Psoas muscle (tissue), 8 donors: ENCODE measurements around the gene MCOLN2. TPM values are rescaled to one million over a fixed set of nuclear protein-coding genes. Genes with fewer than 3 reads are reported as not detected.

ENCODE experiments used
- ATAC-seq, 4 donors: fragments of 200-7000 bp; cut with Tn5 transposase; one replicate each; pipeline ENCODE4 v1.9.1; 2020; ENCODE audit warnings: moderate library complexity in 3 of 4, mild to moderate bottlenecking in 2 of 4
- DNase-seq, 2 donors: peaks; one replicate each; pipeline ENCODE4 v3.0.0-alpha.2; 2020
- H3K27ac ChIP-seq: fragments of 200-600 bp; one replicate; pipeline ENCODE4 v1.8.0; 2022
- H3K27me3 ChIP-seq, 3 donors: fragments of 200-600 bp in 1 of 3; one replicate each; pipeline versions ENCODE4 v1.6.1 to v1.8.0; 2013 to 2022; ENCODE audit warnings: low read length in 2 of 3, mild to moderate bottlenecking in 2 of 3, moderate library complexity in 1 of 3; ENCODE audit not compliant: insufficient read depth in 3 of 3
- H3K36me3 ChIP-seq, 2 donors: fragments of 200-600 bp in 1 of 2; one replicate each; pipeline versions ENCODE4 v1.6.1 to v1.8.0; 2013 to 2022; ENCODE audit warnings: low read depth in 1 of 2, mild to moderate bottlenecking in 1 of 2, moderate library complexity in 1 of 2; ENCODE audit not compliant: insufficient read depth in 1 of 2
- H3K4me1 ChIP-seq: fragments of 200-600 bp; one replicate; pipeline ENCODE4 v1.8.0; 2022
- H3K4me3 ChIP-seq: fragments of 200-600 bp; one replicate; pipeline ENCODE4 v1.8.0; 2022; ENCODE audit warnings: mild to moderate bottlenecking
- H3K9me3 ChIP-seq: fragments of 200-600 bp; one replicate; pipeline ENCODE4 v1.8.0; 2022
- WGBS, 3 donors: extraction: QIAGEN DNeasy Blood & Tissue Kit; methylation state at CpG; one replicate each; pipeline versions ENCODE4 v1.1.6 to v1.1.7; 2013; 5-methylcytosine and 5-hydroxymethylcytosine counted together
- intact Hi-C, 2 donors: fragments of 100-400 bp; cut with DNase I; formaldehyde crosslinking; loops; one replicate each; pipeline versions ENCODE4 v1.11.0 to v1.14.2; 2022
- polyA plus RNA-seq, 3 donors: library from polyadenylated mRNA; stranded (reverse); fragments of 200-250 nt; gene quantifications; one replicate each; pipeline ENCODE4 v1.2.3, GENCODE V29; 2013
- total RNA-seq, 4 donors: library from RNA; stranded (reverse); fragmentation: NEBNext Ultra II Directional in 2 of 4; extraction: Animal tissue kit (Norgen Biotek cat#: 25700) in 2 of 4; gene quantifications; one replicate each; pipeline versions ENCODE4 v1.2.1 to v1.2.4, GENCODE V29; 2021 to 2023
- TF ChIP-seq, protein P1 (sequence below): fragments of 200-600 bp; IDR thresholded peaks from one replicate; pipeline ENCODE4 v1.8.0; 2022; ENCODE audit warnings: antibody characterized with exemption
- donor health status: healthy with polysubstance abuse.
- donor health status: DM: no; HTN: no; CAD: no; lungs with moderate emphysema.
- donor health status: Bipolar disorder and iron deficiency.
- donor health status: healthy.
- donor health status: DM: yes; HTN: yes; CAD: no.
- donor health status: DM: no; HTN: no; CAD: no.
- donor health status: DM: no; HTN: no; CAD: no.
- donor health status: DM: yes; HTN: yes; CAD: no.

Gene MCOLN2
- total and polyA plus RNA-seq, 7 donors, result 0.03 to 0.54 (median 0.14) TPM; not detected in 3

DNA sequence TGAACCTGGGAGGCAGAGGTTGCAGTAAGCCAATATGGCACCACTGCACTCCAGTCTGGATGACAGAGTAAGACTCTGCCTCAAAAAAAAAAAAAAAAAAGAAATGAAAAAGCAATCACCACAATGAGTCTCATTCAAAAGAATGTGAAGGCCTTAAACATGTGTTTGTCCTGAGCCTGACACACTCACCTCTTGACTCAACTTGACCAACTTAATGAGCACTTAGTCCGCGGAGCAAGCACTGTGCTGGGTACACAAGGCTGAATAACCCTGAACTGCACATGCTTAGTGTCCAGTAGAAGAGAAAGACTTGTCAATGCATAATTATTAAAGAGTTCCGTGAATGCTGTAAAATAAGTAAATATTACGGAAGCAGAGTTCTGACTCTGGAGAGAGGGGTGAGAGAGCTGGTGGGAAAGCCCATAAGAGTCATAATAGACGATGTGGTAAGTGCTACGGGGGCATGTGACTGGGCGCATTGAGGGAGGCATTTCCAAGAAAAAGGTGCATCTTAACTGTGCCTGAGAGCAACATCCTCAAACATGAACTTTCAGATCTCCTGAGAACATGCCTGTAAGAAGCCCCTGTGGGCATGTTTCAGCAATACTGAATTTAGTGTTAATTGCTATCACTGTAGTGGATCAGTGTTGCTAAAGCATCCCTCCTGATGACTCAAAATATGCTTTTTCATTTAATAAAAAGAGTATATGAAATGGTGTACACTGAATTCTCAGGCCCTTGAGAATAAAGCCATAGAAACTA lies 27.2 kb downstream of the MCOLN2 start:
- Histone ChIP-seq H3K27me3 (peaks cover 0 to 2% (median 0%) of the 10 kb centered on the region in 3 donors), H3K9me3 (no peaks in the 10 kb centered on the region), H3K4me1 (no peaks in the 10 kb centered on the region), H3K4me3 (no peak overlapping the region), H3K36me3 (no peaks in the 10 kb centered on the region), H3K27ac (no peak overlapping the region)
- DNase-seq, result no peak
- WGBS, 3 donors, result 93 to 97% (median 94%) methylated on average over 7 of the region's 7 CpGs
- ATAC-seq, result no peak
- intact Hi-C loops, result no loop called here
- TF ChIP-seq, protein P1, sequence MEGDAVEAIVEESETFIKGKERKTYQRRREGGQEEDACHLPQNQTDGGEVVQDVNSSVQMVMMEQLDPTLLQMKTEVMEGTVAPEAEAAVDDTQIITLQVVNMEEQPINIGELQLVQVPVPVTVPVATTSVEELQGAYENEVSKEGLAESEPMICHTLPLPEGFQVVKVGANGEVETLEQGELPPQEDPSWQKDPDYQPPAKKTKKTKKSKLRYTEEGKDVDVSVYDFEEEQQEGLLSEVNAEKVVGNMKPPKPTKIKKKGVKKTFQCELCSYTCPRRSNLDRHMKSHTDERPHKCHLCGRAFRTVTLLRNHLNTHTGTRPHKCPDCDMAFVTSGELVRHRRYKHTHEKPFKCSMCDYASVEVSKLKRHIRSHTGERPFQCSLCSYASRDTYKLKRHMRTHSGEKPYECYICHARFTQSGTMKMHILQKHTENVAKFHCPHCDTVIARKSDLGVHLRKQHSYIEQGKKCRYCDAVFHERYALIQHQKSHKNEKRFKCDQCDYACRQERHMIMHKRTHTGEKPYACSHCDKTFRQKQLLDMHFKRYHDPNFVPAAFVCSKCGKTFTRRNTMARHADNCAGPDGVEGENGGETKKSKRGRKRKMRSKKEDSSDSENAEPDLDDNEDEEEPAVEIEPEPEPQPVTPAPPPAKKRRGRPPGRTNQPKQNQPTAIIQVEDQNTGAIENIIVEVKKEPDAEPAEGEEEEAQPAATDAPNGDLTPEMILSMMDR, result no peak

DNA sequence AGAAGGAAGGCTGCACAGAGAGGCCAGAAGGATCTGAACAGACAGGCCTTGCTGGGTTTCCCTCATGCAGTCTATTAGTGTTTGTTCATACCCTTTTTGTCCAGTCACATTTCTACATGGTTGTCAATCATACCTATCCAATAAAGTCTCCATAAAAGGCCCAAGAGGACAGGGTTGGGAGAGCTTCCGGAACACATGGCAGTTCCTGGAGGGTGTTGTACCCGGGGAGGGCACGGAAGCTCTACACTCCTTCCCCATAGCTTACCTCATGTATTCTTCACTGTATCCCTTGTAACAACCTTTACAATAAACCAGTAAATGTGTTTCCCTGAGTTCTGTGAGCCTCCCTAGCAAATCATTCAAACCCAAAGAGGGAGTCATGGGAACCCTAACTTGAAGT lies 28.0 kb downstream of the MCOLN2 start:
- 88 to 96% (median 93%) methylated on average over 3 of the region's 3 CpGs for WGBS, 3 donors

DNA sequence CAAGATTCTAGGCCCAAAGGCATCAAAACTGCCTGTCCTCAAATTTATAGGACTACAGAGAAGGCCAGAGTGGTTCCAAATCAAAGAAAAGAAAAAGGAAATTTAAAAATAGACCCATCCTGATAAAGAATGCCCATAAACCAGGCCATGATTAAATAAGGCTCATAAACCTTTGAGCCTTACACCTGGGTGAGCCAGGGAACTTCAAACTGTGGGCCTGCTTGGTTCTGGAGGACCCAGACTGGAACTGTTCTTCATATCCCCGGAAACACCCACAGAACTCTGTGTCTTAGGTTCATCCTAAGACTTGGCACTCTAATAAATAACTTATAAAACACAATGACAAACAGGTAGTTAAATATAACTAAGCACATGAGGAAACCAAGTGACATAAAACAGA lies 28.8 kb downstream of the MCOLN2 start:
- H3K36me3 ChIP-seq, result no peaks in the 10 kb centered on the region
- H3K4me3 ChIP-seq, result no peak overlapping the region
- DNase-seq (no peak), ATAC-seq (no peak)
- TF ChIP-seq, protein P1, result no peak
- intact Hi-C loops, result no loop called here
- H3K27me3 ChIP-seq, result no peaks in the 10 kb centered on the region
- no peaks in the 10 kb centered on the region for H3K4me1 ChIP-seq
- no peaks in the 10 kb centered on the region for H3K9me3 ChIP-seq
- no peak overlapping the region for H3K27ac ChIP-seq
- WGBS, 3 donors, result 86 to 91% (median 91%) methylated on average over 1 of the region's 1 CpG

More for the DNA sequence above, 28.0 kb downstream of the MCOLN2 start:
- TF ChIP-seq, protein P1, result no peak
- Histone ChIP-seq H3K36me3 (no peaks in the 10 kb centered on the region), H3K27ac (no peak overlapping the region), H3K27me3 (peaks cover 0 to 1% (median 0%) of the 10 kb centered on the region in 3 donors), H3K9me3 (no peaks in the 10 kb centered on the region), H3K4me3 (no peak overlapping the region), H3K4me1 (no peaks in the 10 kb centered on the region)
- ATAC-seq (no peak), DNase-seq (no peak)
- intact Hi-C loops, result no loop called here

DNA sequence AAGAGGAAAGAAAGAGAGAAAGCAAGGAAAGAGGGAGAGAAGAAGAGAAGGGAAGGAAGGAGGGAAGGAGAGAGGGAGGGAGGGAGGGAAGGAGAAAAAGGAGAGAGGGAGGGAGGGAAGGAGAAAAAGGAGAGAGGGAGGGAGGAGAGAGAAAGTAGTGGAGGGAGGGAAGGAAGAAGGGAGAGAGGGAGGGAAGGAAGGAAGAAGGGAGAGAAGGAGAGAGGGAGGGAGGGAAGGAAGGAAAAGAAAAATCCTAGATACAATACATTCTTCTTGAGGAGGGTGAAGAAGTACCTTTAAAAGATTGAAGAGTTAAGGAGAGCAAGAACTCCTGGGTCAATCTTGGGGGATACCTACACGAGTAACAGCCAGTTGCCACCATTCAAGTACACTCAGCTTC lies 29.2 kb downstream of the MCOLN2 start:
- intact Hi-C loops, result no loop called here
- TF ChIP-seq, protein P1, result no peak
- ATAC-seq (no peak), DNase-seq (no peak)
- Histone ChIP-seq H3K27ac (no peak overlapping the region), H3K4me1 (no peaks in the 10 kb centered on the region), H3K27me3 (no peaks in the 10 kb centered on the region), H3K9me3 (no peaks in the 10 kb centered on the region), H3K36me3 (no peaks in the 10 kb centered on the region), H3K4me3 (no peak overlapping the region)
- WGBS, 3 donors, result 53 to 73% (median 60%) methylated on average over 1 of the region's 1 CpG

DNA sequence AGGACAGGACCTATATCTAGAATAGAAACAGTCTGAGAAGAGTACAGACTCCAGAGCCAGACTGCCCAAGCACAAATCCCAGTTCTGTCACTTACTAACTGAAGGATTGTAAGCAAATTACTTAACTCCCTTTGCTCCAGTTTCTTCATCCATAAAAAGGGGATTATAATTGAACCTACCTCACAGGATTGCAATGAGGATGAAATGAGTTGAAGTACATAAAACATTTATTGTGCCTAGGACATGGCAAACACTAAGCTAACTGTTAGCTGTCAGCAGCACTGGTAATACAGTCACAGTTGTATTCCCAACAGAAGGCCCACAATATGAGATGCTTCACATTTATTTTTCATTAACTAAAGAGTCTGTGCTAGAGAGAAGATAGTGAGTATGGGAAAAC lies 33.9 kb downstream of the MCOLN2 start:
- DNase-seq, result no peak
- intact Hi-C loops, result no loop called here
- H3K4me1 ChIP-seq, result no peaks in the 10 kb centered on the region
- H3K27ac ChIP-seq, result no peak overlapping the region
- no peaks in the 10 kb centered on the region for H3K27me3 ChIP-seq
- no peak overlapping the region for H3K4me3 ChIP-seq
- H3K9me3 ChIP-seq, result no peaks in the 10 kb centered on the region
- H3K36me3 ChIP-seq, result no peaks in the 10 kb centered on the region
- TF ChIP-seq, protein P1, result no peak
- no peak for ATAC-seq
